ENCODE data around the gene TMC7. TPM values are rescaled to one million over a fixed set of nuclear protein-coding genes. Genes with fewer than 3 reads are reported as not detected.

Gene TMC7
- total RNA-seq, 1 experiment from 2014 or later, result 4.3 TPM

GRCh38 chr16:19075511-19075910 is 91.8 kb downstream of the TMC7 start:
- H3K14ac ChIP-seq (ENCODE audit: insufficient read depth, low read length), result no peak overlapping the region
- no peak for TF ChIP-seq CTCF (conservative IDR thresholded peaks at IDR 0.05)
- Mint-ChIP-seq H3K4me1 (peaks cover 0 to 4% of the 10 kb centered on the region in 2 experiments; a peak in 2 of 4 replicates), H3K27me3 (ENCODE audit: low read depth) (no peaks in the 10 kb centered on the region), H3K36me3 (ENCODE audit: insufficient read depth in 1 of 3, low read depth in 3 of 3) (peaks cover 13 to 57% (median 46%) of the 10 kb centered on the region in 3 experiments; a peak in 6 of 7 replicates), H3K9me3 (no peaks in the 10 kb centered on the region), H3K27ac (no peak overlapping the region), H3K4me3 (no peak overlapping the region)
- H3K23ac ChIP-seq (ENCODE audit: insufficient read length, low read depth, low read length), result no peak overlapping the region
- no peak overlapping the region for H2AFZ ChIP-seq (ENCODE audit: low read length)
- H2BK15ac ChIP-seq (ENCODE audit: low read depth, low read length), result no peak overlapping the region
- no peak overlapping the region for H2BK5ac ChIP-seq (ENCODE audit: insufficient read length, low read length)
- H3K9ac ChIP-seq (ENCODE audit: extremely low read depth, insufficient read length, low read length), result no peak overlapping the region
- no CpG with 5 or more reads among the region's 12 CpGs for WGBS (ENCODE audit: extremely low coverage, insufficient read length, low lambda C conversion rate)
- H3T11ph ChIP-seq (ENCODE audit: low read length), result no peak overlapping the region
- no peak overlapping the region for H4K8ac ChIP-seq (replicated peaks; ENCODE audit: insufficient read length, low read depth, low read length)
- no peaks in the 10 kb centered on the region for H4K20me1 ChIP-seq (ENCODE audit: control insufficient read depth, insufficient read depth, insufficient read length)
- H4K91ac ChIP-seq (ENCODE audit: insufficient read length, low read depth, low read length), result no peak overlapping the region
- no peak overlapping the region for H3K27ac ChIP-seq (ENCODE audit: insufficient read length, low read depth, low read length)
- no peaks in the 10 kb centered on the region for H3K23me2 ChIP-seq (ENCODE audit: insufficient read length, low read depth, low read length, poor library complexity, severe bottlenecking)
- no peak overlapping the region for H3K4ac ChIP-seq (ENCODE audit: low read depth, low read length)
- no peak overlapping the region for H2AK5ac ChIP-seq (ENCODE audit: insufficient read length, low read length)
- H2BK12ac ChIP-seq (ENCODE audit: insufficient read length, low read depth, low read length), result no peak overlapping the region
- no peak overlapping the region for H2BK120ac ChIP-seq (ENCODE audit: low read depth, low read length, poor library complexity, severe bottlenecking)
- H3K27me3 ChIP-seq (ENCODE audit: insufficient read depth, low read length), result no peaks in the 10 kb centered on the region
- no peak overlapping the region for H2BK20ac ChIP-seq (ENCODE audit: low read depth, low read length, poor library complexity, severe bottlenecking)
- no peak overlapping the region for H3K4me2 ChIP-seq (ENCODE audit: insufficient read depth, insufficient read length, low read length)
- no peaks in the 10 kb centered on the region for H3K79me2 ChIP-seq (ENCODE audit: insufficient read depth, low read length)
- H3K9me3 ChIP-seq (ENCODE audit: control insufficient read depth, low read depth, low read length), result no peaks in the 10 kb centered on the region
- H3K79me1 ChIP-seq (ENCODE audit: insufficient read depth, low read depth, low read length, poor library complexity, severe bottlenecking), result no peaks in the 10 kb centered on the region
- H3K18ac ChIP-seq (ENCODE audit: insufficient read length, low read depth, low read length), result no peak overlapping the region
- H4K5ac ChIP-seq (ENCODE audit: insufficient read length, low read depth, low read length), result no peak overlapping the region
- no peak overlapping the region for H3K56ac ChIP-seq (ENCODE audit: insufficient read length, low read depth, low read length)
- DNase-seq, result no peak
- no peaks in the 10 kb centered on the region for H3K4me1 ChIP-seq (ENCODE audit: insufficient read depth, low read length)
